Putamen (tissue), 1 donor: ENCODE measurements around the gene UBE2J2.

Experiments used
- DNase-seq: peaks from one replicate; pipeline ENCODE4 v3.0.0-alpha.2; 2016; ENCODE audit warnings: low spot score

UBE2J2 gene

GRCh38 chr1:1226566-1227362 is 46.9 kb downstream of the UBE2J2 start:
- DNase-seq, result no peak

- no peak for DNase-seq
Observed at GRCh38 chr1:1225913-1226312, 47.7 kb downstream of the UBE2J2 start.

- DNase-seq, result no peak
Observed at GRCh38 chr1:1225238-1225845, 48.3 kb downstream of the UBE2J2 start.

- DNase-seq, result no peak
Observed at GRCh38 chr1:1223891-1224290, 49.8 kb downstream of the UBE2J2 start.

- no peak for DNase-seq
Observed at GRCh38 chr1:1223321-1223720, 50.3 kb downstream of the UBE2J2 start.

GRCh38 chr1:1222575-1223225 is 51.0 kb downstream of the UBE2J2 start:
- no peak for DNase-seq

GRCh38 chr1:1221887-1222574 is 51.6 kb downstream of the UBE2J2 start:
- no peak for DNase-seq

GRCh38 chr1:1220197-1220596 is 53.5 kb downstream of the UBE2J2 start:
- no peak for DNase-seq

GRCh38 chr1:1219341-1219740 is 54.3 kb downstream of the UBE2J2 start:
- no peak for DNase-seq

- no peak for DNase-seq
Observed at GRCh38 chr1:1218524-1219200, 55.0 kb downstream of the UBE2J2 start.

- no peak for DNase-seq
Observed at GRCh38 chr1:1217621-1218523, 55.8 kb downstream of the UBE2J2 start.

GRCh38 chr1:1216770-1217620 is 56.7 kb downstream of the UBE2J2 start:
- no peak for DNase-seq

- DNase-seq, result no peak
Observed at GRCh38 chr1:1215881-1216605, 57.6 kb downstream of the UBE2J2 start.

- no peak for DNase-seq
Observed at GRCh38 chr1:1215080-1215676, 58.5 kb downstream of the UBE2J2 start.

GRCh38 chr1:1213345-1214265 is 60.0 kb downstream of the UBE2J2 start, which contains the start of gene TNFRSF4:
Gene TNFRSF4 (minus strand): TSS chr1:1214153. CDS start chr1:1214127, 26 bp downstream.
- no peak for DNase-seq

- no peak for DNase-seq
Observed at GRCh38 chr1:1212780-1213344, 60.8 kb downstream of the UBE2J2 start.
